ENCODE data around the gene CCDC158.

Gene CCDC158

GRCh38 chr4:76278583-76278982 lies 142.4 kb downstream of the CCDC158 start:
- H3K4me3 ChIP-seq (ENCODE audit: low read length) = no peak overlapping the region
- no peak for TF ChIP-seq ZNF274 (IDR thresholded peaks at IDR 0.05; ENCODE audit: low read depth, low read length)

DNA sequence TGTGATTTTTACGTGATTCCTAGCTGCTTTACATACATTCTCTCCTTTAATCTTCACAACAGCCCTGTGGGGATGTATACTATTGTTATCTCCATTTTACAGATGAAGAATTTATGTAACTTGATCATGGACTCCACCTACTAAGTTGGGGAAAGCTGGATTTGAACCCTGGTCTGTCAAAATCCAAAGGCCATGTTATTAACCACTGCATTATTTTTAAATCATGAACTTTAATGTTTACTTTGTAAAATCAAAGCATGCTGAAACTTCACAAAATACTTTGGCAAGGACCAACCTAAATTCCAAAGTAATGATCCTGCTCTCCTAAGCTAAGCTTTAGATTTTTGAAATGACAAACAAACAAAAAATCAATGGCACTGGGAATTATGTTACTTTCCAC lies 143.3 kb downstream of the CCDC158 start:
- no peak for TF ChIP-seq ZNF274 (IDR thresholded peaks at IDR 0.05; ENCODE audit: low read depth, low read length)
- no peak overlapping the region for H3K4me3 ChIP-seq (ENCODE audit: low read length)

GRCh38 chr4:76276813-76277212 lies 144.1 kb downstream of the CCDC158 start:
- H3K4me3 ChIP-seq (ENCODE audit: low read length) = no peak overlapping the region
- TF ChIP-seq ZNF274 (IDR thresholded peaks at IDR 0.05; ENCODE audit: low read depth, low read length) = no peak

DNA sequence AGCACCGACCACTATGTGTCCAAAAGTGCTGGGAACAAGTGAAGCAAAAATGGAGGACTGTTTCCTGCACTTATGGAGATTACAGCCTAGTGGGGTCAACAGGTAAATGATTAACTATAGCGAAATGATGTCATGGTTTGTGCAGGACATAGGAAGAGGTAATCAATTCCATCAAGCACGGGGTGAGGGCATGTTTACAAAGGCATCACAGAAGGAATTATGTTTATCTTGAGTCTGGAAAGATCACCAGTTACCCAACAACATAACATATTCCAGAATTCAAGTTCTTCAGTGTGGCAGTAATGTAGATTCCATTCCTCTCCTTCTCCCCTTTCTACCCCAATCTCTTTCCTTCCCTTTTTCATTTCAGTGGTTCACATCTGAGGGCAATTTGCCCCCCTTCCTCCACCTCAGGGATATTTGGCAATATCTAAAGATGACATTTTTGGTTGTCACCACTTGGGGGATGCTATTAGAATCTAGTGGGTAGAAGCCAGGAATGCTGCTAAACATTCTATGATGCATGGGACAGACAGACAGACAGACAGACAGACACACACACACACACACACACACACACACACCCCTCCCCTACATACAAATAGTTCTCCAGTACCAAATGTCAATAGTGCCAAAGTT lies 145.3 kb downstream of the CCDC158 start:
- no peak for TF ChIP-seq ZNF274 (IDR thresholded peaks at IDR 0.05; ENCODE audit: low read depth, low read length)
- no peak overlapping the region for H3K4me3 ChIP-seq (ENCODE audit: low read length)

- no peak overlapping the region for H3K4me3 ChIP-seq (ENCODE audit: low read length)
- no peak for TF ChIP-seq ZNF274 (IDR thresholded peaks at IDR 0.05; ENCODE audit: low read depth, low read length)
These were observed 147.9 kb downstream of the CCDC158 start for GRCh38 chr4:76272999-76273398.

GRCh38 chr4:76272582-76272981 lies 148.4 kb downstream of the CCDC158 start:
- TF ChIP-seq ZNF274 (IDR thresholded peaks at IDR 0.05; ENCODE audit: low read depth, low read length) = no peak
- H3K4me3 ChIP-seq (ENCODE audit: low read length) = no peak overlapping the region

DNA sequence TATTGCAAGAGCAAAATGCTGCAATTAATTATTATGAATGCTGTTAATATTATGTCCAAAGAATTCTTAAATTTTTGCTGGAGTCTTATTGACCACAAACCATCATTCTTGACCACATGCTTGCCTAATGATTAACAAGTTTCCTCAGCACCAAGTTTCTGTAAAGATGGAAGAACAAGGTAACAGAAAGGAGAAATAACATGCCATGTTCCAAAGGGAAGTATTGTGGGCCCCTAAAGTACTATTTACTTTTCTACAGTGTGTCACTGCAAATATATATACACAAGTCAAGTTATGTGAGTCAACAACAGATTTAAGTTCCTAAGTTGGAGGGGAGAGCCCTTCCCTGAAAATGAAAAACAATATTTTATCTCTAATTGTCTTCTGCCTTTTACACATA lies 148.9 kb downstream of the CCDC158 start:
- H3K4me3 ChIP-seq (ENCODE audit: low read length) = no peak overlapping the region
- TF ChIP-seq ZNF274 (IDR thresholded peaks at IDR 0.05; ENCODE audit: low read depth, low read length) = no peak

GRCh38 chr4:76271248-76271647 lies 149.7 kb downstream of the CCDC158 start:
- TF ChIP-seq ZNF274 (IDR thresholded peaks at IDR 0.05; ENCODE audit: low read depth, low read length) = no peak
- no peak overlapping the region for H3K4me3 ChIP-seq (ENCODE audit: low read length)

GRCh38 chr4:76270244-76271175 lies 150.4 kb downstream of the CCDC158 start:
- no peak overlapping the region for H3K4me3 ChIP-seq (ENCODE audit: low read length)
- no peak for TF ChIP-seq ZNF274 (IDR thresholded peaks at IDR 0.05; ENCODE audit: low read depth, low read length)

GRCh38 chr4:76267811-76268210 lies 153.1 kb downstream of the CCDC158 start:
- no peak overlapping the region for H3K4me3 ChIP-seq (ENCODE audit: low read length)
- TF ChIP-seq ZNF274 (IDR thresholded peaks at IDR 0.05; ENCODE audit: low read depth, low read length) = no peak

GRCh38 chr4:76266627-76267026 lies 154.3 kb downstream of the CCDC158 start:
- no peak for TF ChIP-seq ZNF274 (IDR thresholded peaks at IDR 0.05; ENCODE audit: low read depth, low read length)
- H3K4me3 ChIP-seq (ENCODE audit: low read length) = no peak overlapping the region

DNA sequence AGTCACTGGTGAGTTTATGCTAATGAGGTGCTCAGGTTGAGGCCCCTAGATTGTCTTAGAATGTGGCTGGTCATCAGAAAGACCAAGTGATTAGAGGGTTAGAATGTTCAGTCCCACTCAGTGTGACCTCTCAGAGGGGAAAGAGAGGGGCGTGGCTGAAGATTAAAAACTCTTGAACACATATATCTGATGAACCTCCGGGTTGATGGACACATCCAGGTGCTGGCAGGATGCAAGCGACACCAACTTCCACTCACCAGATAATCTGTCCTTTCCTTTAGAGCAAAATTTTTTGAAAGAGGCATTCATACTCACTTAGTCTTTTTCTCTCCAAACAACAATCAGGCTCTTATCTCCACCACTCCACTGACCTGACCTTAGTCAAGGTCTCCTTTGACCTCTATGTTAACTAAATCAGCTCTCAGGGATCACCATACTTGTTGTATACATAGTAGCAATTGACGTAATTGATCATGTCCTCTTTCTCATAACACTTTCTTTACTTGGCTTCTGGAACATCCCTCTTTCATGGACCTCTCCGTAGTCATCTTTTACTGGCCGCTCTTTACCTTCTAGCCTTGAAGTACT lies 155.2 kb downstream of the CCDC158 start:
- TF ChIP-seq ZNF274 (IDR thresholded peaks at IDR 0.05; ENCODE audit: low read depth, low read length) = no peak
- H3K4me3 ChIP-seq (ENCODE audit: low read length) = no peak overlapping the region

Measured in GM08714 (cell line).